Cardiac fibroblast (primary cell): ENCODE data around the gene PPRC1.

Experiments
- DNase-seq, 2 donors: peaks; one replicate each; pipeline versions ENCODE4 v3.0.0 to v3.0.0-alpha.2; 2010; ENCODE audit warnings: low read depth in 2 of 2
- H3K4me3 ChIP-seq, 2 donors: replicated peaks in 1 of 2; 1 replicate in 1 of 2; 2 replicates in 1 of 2; pipeline ENCODE4 v1.5.1; 2011; ENCODE audit warnings: low read depth in 2 of 2, low read length in 2 of 2, mild to moderate bottlenecking in 2 of 2, moderate library complexity in 1 of 2
- TF ChIP-seq, protein P1 (sequence below): IDR thresholded peaks from one replicate; pipeline ENCODE4 v1.5.1; 2011; ENCODE audit warnings: low read depth, mild to moderate bottlenecking, low read length, inconsistent platforms

Gene PPRC1

DNA sequence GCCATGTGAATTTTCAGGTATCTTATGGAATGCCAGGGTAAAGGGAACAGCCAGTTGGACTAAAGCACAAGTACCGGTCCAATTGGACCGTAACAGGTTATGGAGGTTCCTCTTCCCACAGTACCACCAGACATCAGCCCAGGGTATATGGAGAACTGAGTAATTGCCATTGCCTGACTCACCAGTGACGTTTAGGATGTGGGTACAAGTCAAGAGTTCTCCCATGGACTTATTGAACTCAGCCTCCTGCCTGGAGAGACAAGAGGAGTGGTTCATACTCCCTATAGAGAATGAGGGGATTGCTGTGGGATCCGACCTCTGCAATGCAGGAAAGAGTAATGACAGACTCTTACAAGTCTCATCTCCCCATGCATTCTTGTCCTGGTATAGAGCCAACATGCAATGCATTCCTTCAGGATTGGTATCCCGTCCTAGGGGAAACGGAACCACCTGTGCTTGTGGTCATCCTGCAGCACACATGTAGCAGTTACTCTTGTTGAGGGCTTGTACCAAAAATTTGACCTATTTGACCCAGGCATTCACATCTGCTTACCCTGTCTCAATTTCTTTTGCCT lies 62.5 kb downstream of the PPRC1 start:
- no peak overlapping the region for H3K4me3 ChIP-seq
- TF ChIP-seq, protein P1, sequence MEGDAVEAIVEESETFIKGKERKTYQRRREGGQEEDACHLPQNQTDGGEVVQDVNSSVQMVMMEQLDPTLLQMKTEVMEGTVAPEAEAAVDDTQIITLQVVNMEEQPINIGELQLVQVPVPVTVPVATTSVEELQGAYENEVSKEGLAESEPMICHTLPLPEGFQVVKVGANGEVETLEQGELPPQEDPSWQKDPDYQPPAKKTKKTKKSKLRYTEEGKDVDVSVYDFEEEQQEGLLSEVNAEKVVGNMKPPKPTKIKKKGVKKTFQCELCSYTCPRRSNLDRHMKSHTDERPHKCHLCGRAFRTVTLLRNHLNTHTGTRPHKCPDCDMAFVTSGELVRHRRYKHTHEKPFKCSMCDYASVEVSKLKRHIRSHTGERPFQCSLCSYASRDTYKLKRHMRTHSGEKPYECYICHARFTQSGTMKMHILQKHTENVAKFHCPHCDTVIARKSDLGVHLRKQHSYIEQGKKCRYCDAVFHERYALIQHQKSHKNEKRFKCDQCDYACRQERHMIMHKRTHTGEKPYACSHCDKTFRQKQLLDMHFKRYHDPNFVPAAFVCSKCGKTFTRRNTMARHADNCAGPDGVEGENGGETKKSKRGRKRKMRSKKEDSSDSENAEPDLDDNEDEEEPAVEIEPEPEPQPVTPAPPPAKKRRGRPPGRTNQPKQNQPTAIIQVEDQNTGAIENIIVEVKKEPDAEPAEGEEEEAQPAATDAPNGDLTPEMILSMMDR = no peak
- peak in 1 of 2 donors; percentile 27 for DNase-seq

DNA sequence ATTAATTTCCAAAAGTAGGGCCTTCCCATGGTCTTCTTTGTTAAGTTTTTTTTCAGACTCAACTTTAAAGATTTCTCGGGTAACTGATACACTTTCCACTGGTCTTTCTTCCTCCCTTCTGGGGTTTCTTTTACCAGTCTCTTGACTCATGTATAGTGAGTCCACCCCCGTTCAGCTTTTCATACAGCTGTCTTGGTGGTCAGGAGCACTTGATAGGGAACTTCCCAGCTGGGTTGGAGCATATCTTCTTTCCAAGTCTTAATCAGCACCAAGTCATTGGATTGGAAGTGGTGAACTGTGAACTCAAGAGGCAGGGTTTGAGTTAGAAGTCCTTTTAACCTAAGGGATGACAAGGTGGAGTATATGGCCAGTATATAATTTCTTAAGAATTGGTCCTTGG lies 64.1 kb downstream of the PPRC1 start:
- no peak overlapping the region for H3K4me3 ChIP-seq
- DNase-seq = no peak
- TF ChIP-seq, protein P1 = no peak

DNA sequence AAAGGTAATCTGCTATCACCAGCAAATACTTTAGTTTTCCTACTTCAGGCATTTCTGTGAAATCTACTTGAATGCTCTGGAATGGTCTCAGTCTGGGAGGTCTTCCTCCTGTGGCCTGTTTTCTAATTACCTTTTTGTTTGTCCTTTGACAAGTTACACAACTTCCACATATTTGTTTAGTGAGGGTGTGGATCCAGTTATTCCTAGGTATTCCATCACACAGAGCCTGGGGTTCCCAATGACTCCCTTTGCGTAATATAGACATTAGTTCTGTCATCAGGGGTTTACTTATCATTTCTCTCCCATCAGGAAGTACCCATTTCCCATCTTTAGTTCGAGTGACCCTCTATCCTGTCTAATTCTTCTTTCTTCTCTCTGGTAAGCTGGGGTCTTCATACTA lies 65.2 kb downstream of the PPRC1 start:
- no peak for DNase-seq
- TF ChIP-seq, protein P1 = no peak
- H3K4me3 ChIP-seq = no peak overlapping the region
